Measurements from ENCODE around the gene POLD1.

GRCh38 chr19:50434525-50434924 lies 50.4 kb downstream of the POLD1 start:
- TF ChIP-seq CTCF (IDR thresholded peaks at IDR 0.05) = no peak
- no peak for TF ChIP-seq POLR2A (IDR thresholded peaks at IDR 0.05)
- no peak for TF ChIP-seq EP300 (IDR thresholded peaks at IDR 0.05)

Measured in tibial nerve (tissue), 4 donors.